GM12891 (cell line): ENCODE measurements around the gene TPO.

Source experiments
- DNase-seq: peaks from one replicate; pipeline ENCODE4 v3.0.0; 2011; ENCODE audit warnings: low spot score; ENCODE audit not compliant: insufficient read length
- FAIRE-seq: peaks from 2 replicates; lab custom pipeline; 2011; peaks lifted over from hg19 to GRCh38; lab: Jason Lieb, UNC
- PAX5 ChIP-seq: IDR thresholded peaks from 2 replicates; pipeline ENCODE4 v1.6.1; 2011; ENCODE audit warnings: low read length, moderate library complexity, mild to moderate bottlenecking; ENCODE audit not compliant: insufficient read depth, severe bottlenecking
- POLR2A ChIP-seq: IDR thresholded peaks from 2 replicates; pipeline ENCODE4 v1.6.1; 2011; ENCODE audit warnings: low read depth, low read length, control low read depth
- POLR2AphosphoS5 ChIP-seq: IDR thresholded peaks from 2 replicates; pipeline ENCODE4 v1.6.1; 2011; ENCODE audit warnings: low read depth, low read length, control low read depth
- POU2F2 ChIP-seq: IDR thresholded peaks from 2 replicates; pipeline ENCODE4 v1.6.1; 2011; ENCODE audit warnings: low read depth, mild to moderate bottlenecking, control low read depth, low read length, moderate library complexity
- SPI1 ChIP-seq: IDR thresholded peaks from 2 replicates; pipeline ENCODE4 v1.6.1; 2011; ENCODE audit warnings: low read depth, low read length, control low read depth
- TAF1 ChIP-seq: IDR thresholded peaks from 2 replicates; pipeline ENCODE4 v1.6.1; 2011; ENCODE audit warnings: low read depth, low read length, control low read depth

Gene TPO

GRCh38 chr2:1460851-1461418, 47.7 kb downstream of the TPO start:
- FAIRE-seq = no peak
- TF ChIP-seq TAF1 (no peak), POLR2A (no peak), PAX5 (no peak), SPI1 (no peak), POLR2AphosphoS5 (no peak), POU2F2 (no peak)
- no peak for DNase-seq

GRCh38 chr2:1461507-1462390, 48.5 kb downstream of the TPO start:
- no peak for FAIRE-seq
- DNase-seq = no peak
- TF ChIP-seq POLR2AphosphoS5 (no peak), TAF1 (no peak)

- FAIRE-seq = no peak
- no peak for DNase-seq
- TF ChIP-seq PAX5 (no peak), SPI1 (no peak), POLR2AphosphoS5 (no peak), TAF1 (no peak), POU2F2 (no peak), POLR2A (no peak)
Observed at GRCh38 chr2:1462994-1463393, 49.7 kb downstream of the TPO start.

GRCh38 chr2:1472350-1472749, 59.1 kb downstream of the TPO start:
- DNase-seq (no peak), FAIRE-seq (no peak)
- TF ChIP-seq SPI1 (no peak), POU2F2 (no peak), PAX5 (no peak), POLR2A (no peak), TAF1 (no peak), POLR2AphosphoS5 (no peak)

- DNase-seq = no peak
- TF ChIP-seq PAX5 = no peak
- TF ChIP-seq POLR2A = no peak
- TF ChIP-seq POLR2AphosphoS5 = no peak
- no peak for TF ChIP-seq TAF1
- TF ChIP-seq POU2F2 = no peak
- TF ChIP-seq SPI1 = no peak
- FAIRE-seq = no peak
Observed at GRCh38 chr2:1476617-1477195, 63.4 kb downstream of the TPO start.

GRCh38 chr2:1477196-1478040, 64.2 kb downstream of the TPO start:
- TF ChIP-seq POLR2A (no peak), POLR2AphosphoS5 (no peak), PAX5 (no peak), POU2F2 (no peak), TAF1 (no peak), SPI1 (no peak)
- FAIRE-seq (no peak), DNase-seq (no peak)

GRCh38 chr2:1478311-1479305, 65.3 kb downstream of the TPO start:
- no peak for TF ChIP-seq POLR2AphosphoS5
- TF ChIP-seq POLR2A = no peak
- no peak for TF ChIP-seq POU2F2
- no peak for TF ChIP-seq PAX5
- no peak for TF ChIP-seq TAF1
- TF ChIP-seq SPI1 = no peak
- DNase-seq (no peak), FAIRE-seq (no peak)

- TF ChIP-seq SPI1 = no peak
- no peak for TF ChIP-seq POU2F2
- TF ChIP-seq TAF1 = no peak
- TF ChIP-seq POLR2AphosphoS5 = no peak
- no peak for TF ChIP-seq POLR2A
- no peak for TF ChIP-seq PAX5
- no peak for FAIRE-seq
- DNase-seq = no peak
Observed at GRCh38 chr2:1479346-1479745, 66.1 kb downstream of the TPO start.
